HL-60 (cell line): ENCODE data around the gene C22orf31.

Source experiments
- DNase-seq, 2 experiments: peaks; one replicate each; pipeline ENCODE4 v3.0.0-alpha.2; 2010 to 2020; ENCODE audit warnings: low read depth in 1 of 2, low spot score in 1 of 2
- H3K27ac ChIP-seq: fragments of 250-450 bp; sonication (Bioruptor Pico); replicated peaks from 2 replicates; pipeline ENCODE4 v1.5.1; 2020; ENCODE audit warnings: mild to moderate bottlenecking, moderate library complexity
- H3K27me3 ChIP-seq: fragments of 250-450 bp; sonication (Bioruptor Pico); 2 replicates; pipeline ENCODE4 v1.5.1; 2021; ENCODE audit warnings: mild to moderate bottlenecking, moderate library complexity; ENCODE audit not compliant: insufficient read depth, poor library complexity, severe bottlenecking
- H3K4me3 ChIP-seq: replicated peaks from 2 replicates; pipeline ENCODE4 v1.5.1; 2011; ENCODE audit warnings: mild to moderate bottlenecking, control low read depth, low read length; ENCODE audit not compliant: insufficient read depth
- GABPA ChIP-seq: IDR thresholded peaks from 2 replicates; pipeline ENCODE4 v1.6.1; 2012; ENCODE audit warnings: low read depth
- POLR2AphosphoS5 ChIP-seq: IDR thresholded peaks from 2 replicates; pipeline ENCODE4 v1.6.1; 2012; ENCODE audit warnings: low read depth
- SPI1 ChIP-seq: IDR thresholded peaks from 2 replicates; pipeline ENCODE4 v1.6.1; 2012; ENCODE audit warnings: low read depth, mild to moderate bottlenecking, borderline replicate concordance
- TF ChIP-seq, protein P1 (sequence below): IDR thresholded peaks from one replicate; pipeline ENCODE4 v1.5.1; 2011; ENCODE audit warnings: low read length, control low read depth, inconsistent platforms; ENCODE audit not compliant: insufficient read depth
- TF ChIP-seq, protein P2 (sequence below): IDR thresholded peaks from 2 replicates; pipeline ENCODE4 v1.6.1; 2012; ENCODE audit warnings: low read depth; ENCODE audit not compliant: insufficient replicate concordance

The C22orf31 gene

DNA sequence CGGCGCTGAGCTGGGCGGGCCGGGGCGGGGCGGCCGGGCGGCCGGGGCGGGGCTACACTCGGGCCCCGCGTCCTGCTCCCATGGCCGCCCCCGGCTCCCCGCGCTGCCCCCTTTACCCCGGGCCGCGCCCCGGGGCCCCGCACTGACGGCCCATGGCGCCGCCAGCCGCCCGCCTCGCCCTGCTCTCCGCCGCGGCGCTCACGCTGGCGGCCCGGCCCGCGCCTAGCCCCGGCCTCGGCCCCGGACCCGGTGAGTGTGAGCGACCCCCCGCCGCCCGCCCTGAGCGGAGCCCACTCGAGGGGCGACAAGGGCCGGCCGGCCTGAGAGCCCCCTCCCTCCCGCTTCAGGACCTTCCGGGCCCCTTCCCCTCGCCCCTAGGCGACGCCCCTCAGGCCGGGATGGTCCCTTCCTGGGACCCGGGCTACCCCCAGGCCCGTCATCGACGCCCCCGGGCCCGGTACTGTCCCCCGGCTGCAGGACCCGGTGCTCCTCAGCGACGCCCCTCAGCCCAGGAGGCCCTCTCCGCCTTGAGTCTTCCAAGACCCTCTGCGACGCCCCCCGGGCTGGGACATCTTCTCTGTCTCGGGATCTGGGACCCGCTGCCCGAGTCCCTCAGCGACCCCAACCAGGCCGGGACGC, 11.5 kb upstream of the C22orf31 start, which contains the start of gene KREMEN1:
KREMEN1 (plus strand) TSS at position 57 of the 639 bp plus-strand sequence; CDS start at position 153, 96 bp downstream.
- Histone ChIP-seq H3K4me3 (peak within 1 kb of the TSS; percentile 49), H3K27ac (no peak within 1 kb of the TSS), H3K27me3 (peaks cover 57% of the 10 kb centered on the region)
- TF ChIP-seq GABPA (no peak), SPI1 (no peak), POLR2AphosphoS5 (no peak)
- TF ChIP-seq, protein P1, sequence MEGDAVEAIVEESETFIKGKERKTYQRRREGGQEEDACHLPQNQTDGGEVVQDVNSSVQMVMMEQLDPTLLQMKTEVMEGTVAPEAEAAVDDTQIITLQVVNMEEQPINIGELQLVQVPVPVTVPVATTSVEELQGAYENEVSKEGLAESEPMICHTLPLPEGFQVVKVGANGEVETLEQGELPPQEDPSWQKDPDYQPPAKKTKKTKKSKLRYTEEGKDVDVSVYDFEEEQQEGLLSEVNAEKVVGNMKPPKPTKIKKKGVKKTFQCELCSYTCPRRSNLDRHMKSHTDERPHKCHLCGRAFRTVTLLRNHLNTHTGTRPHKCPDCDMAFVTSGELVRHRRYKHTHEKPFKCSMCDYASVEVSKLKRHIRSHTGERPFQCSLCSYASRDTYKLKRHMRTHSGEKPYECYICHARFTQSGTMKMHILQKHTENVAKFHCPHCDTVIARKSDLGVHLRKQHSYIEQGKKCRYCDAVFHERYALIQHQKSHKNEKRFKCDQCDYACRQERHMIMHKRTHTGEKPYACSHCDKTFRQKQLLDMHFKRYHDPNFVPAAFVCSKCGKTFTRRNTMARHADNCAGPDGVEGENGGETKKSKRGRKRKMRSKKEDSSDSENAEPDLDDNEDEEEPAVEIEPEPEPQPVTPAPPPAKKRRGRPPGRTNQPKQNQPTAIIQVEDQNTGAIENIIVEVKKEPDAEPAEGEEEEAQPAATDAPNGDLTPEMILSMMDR = no peak
- TF ChIP-seq, protein P2, sequence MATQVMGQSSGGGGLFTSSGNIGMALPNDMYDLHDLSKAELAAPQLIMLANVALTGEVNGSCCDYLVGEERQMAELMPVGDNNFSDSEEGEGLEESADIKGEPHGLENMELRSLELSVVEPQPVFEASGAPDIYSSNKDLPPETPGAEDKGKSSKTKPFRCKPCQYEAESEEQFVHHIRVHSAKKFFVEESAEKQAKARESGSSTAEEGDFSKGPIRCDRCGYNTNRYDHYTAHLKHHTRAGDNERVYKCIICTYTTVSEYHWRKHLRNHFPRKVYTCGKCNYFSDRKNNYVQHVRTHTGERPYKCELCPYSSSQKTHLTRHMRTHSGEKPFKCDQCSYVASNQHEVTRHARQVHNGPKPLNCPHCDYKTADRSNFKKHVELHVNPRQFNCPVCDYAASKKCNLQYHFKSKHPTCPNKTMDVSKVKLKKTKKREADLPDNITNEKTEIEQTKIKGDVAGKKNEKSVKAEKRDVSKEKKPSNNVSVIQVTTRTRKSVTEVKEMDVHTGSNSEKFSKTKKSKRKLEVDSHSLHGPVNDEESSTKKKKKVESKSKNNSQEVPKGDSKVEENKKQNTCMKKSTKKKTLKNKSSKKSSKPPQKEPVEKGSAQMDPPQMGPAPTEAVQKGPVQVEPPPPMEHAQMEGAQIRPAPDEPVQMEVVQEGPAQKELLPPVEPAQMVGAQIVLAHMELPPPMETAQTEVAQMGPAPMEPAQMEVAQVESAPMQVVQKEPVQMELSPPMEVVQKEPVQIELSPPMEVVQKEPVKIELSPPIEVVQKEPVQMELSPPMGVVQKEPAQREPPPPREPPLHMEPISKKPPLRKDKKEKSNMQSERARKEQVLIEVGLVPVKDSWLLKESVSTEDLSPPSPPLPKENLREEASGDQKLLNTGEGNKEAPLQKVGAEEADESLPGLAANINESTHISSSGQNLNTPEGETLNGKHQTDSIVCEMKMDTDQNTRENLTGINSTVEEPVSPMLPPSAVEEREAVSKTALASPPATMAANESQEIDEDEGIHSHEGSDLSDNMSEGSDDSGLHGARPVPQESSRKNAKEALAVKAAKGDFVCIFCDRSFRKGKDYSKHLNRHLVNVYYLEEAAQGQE = no peak
- no peak for DNase-seq

DNA sequence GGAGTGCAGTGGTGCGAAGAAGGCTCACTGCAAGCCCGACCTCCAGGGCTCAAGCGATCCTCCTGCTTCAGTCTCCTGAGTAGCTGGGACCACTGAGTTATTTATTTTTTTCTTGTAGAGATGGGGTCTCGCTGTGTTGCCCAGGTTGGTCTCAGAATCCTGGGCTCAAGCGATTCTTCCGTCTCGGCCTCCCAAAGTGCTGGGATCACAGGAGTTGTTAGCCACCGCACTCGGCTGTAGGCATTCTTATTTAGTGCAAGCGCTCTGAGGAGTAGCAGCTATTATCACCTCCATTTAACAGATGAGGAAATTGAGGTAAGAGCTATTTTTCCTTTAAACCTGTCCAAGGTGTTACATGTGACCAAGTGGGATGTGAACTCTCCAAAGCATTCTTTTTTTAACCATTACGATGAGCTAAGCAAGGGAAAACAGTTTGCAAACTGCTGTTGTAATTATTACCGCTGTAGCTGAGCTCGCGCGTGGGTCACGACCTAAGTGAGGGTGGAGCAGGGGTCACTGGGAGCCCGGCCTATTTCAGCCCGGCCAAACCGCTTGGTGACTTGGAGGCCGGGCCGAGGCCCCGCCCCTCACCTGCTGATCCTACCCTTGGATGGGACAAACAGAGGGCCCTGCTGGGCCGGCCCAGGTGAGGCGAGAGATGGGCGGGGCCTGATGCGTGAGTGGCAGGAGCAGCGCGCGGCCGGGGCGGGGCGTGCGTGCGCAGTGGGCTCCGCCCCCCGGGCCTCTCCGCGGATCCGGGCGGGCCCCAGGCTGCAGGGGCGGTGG, 10.8 kb upstream of the C22orf31 start:
- H3K4me3 ChIP-seq = peak overlapping the region; percentile 49
- H3K27me3 ChIP-seq = peaks cover 57% of the 10 kb centered on the region
- H3K27ac ChIP-seq = no peak overlapping the region
- TF ChIP-seq POLR2AphosphoS5 (no peak), SPI1 (no peak), GABPA (no peak)
- TF ChIP-seq, protein P2 = no peak
- TF ChIP-seq, protein P1 = no peak
- DNase-seq = peak in 1 of 2 experiments; percentile 54

DNA sequence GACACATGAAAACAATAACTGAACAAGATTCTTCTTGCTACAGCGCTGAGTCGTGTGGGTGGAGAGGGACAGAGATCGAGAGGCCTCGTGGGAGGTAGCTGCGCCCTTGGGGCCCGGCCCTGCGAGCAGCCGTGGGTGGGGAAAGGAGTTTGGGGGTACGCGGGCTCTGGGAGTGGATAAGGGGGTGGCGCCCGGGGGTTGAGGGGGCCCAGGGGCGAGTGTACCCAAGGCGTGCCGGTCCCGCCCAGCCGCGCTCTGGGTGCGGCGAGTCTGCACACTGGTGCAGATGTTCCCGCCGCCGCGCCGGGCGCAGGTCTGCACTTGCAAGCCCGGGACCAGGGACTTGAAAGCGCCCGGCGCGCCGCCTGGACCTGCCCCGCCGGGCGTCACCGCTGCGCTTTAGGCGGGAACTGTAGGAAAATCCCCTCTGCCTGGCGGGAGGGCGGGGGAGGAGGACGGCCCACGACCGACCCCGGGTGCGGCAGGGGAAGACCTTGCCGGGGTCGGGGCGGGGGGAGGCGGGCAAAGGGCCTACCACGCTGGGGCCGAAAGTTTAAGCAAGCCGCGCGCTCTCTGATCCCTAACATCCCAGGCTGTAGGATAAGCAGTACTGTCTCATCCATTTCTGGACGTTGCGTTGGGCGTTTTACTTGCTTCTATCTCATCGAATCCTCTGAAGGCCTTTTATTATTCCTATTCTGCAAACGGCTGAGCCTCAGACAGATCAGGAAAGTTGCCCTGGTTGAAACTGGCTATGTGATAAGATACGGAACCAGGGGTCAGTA, 9.8 kb upstream of the C22orf31 start:
- peak in 1 of 2 experiments; percentile 31 for DNase-seq
- no peak overlapping the region for H3K27ac ChIP-seq

More for the DNA sequence above, 9.8 kb upstream of the C22orf31 start:
- TF ChIP-seq, protein P1 = no peak
- TF ChIP-seq POLR2AphosphoS5 (no peak), GABPA (no peak), SPI1 (no peak)
- Histone ChIP-seq H3K4me3 (no peak overlapping the region; the same call in 1 of the 2 replicates), H3K27me3 (peaks cover 57% of the 10 kb centered on the region)
